A204.1 (cell line): ENCODE results near the gene UAP1L1.
A peak's percentile ranks its signal among the peaks of the same experiment; 100 is the strongest.

Experiments used
- FAIRE-seq: peaks from 2 replicates; lab custom pipeline; 2012; peaks lifted over from hg19 to GRCh38; lab: Jason Lieb, UNC

The UAP1L1 gene

GRCh38 chr9:137076636-137077009 lies 694 bp upstream of the UAP1L1 start:
- no peak for FAIRE-seq

DNA sequence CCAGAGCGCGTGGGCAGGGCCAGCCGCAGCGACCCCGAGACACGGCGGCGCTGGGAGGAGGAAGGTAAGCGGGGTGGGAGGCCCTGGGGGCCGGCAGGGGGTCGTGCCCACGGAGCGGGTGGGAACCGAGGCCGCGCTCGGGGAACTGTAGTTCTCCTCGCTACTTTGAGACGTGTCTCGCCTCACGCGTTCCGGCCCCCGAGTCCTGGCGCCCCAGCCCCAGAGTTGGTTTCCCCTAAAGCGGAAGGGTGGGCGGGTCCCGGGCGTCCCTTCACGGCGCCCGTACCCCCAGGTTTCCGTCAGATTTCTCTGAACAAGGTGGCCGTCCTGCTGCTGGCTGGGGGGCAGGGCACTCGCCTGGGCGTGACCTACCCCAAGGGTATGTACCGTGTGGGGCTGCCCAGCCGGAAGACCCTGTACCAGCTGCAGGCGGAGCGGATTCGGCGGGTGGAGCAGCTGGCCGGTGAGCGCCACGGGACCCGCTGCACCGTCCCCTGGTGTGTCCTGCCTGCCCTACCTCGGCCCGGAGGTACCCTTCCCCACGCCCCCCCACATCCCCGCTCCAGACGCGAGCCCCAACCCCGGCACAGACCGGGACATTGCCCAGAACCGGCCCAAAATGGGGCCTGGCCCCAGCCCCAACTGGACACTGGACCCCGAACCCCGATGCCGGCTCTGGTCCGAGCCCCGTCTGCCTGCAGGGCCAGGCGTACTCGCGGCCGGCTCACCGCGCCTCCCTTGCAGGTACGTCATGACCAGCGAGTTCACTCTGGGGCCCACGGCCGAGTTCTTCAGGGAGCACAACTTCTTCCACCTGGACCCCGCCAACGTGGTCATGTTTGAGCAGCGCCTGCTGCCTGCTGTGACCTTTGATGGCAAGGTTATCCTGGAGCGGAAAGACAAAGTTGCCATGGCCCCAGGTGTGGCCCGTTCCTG lies 709 bp downstream of the UAP1L1 start:
- FAIRE-seq: no peak

GRCh38 chr9:137078701-137079400 lies 1.5 kb downstream of the UAP1L1 start:
- no peak for FAIRE-seq

DNA sequence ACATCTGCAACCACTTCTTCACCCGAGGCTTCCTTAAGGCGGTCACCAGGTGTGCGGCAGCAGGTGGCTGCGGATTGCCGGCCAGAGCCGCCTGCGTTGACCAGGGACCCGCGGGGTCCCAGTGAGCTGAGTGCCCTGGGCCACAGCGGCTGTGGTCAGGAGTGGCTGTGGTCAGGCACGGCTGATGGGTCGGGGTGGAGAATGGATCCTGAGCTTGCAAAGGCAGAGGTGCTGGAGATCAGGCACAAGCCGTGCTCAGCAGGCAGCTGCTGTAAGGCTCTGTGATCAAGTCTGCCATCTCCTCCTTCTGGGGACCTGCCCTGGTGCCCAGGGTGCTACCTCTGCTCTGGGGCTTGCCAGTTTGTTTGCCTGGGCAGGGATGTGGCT lies 2.1 kb downstream of the UAP1L1 start:
- FAIRE-seq: no peak

GRCh38 chr9:137080260-137081122 lies 3.2 kb downstream of the UAP1L1 start:
- FAIRE-seq: no peak

- FAIRE-seq: no peak
These were observed 5.1 kb downstream of the UAP1L1 start for GRCh38 chr9:137082222-137082924.

- no peak for FAIRE-seq
These were observed 5.6 kb downstream of the UAP1L1 start for GRCh38 chr9:137082925-137083290.

DNA sequence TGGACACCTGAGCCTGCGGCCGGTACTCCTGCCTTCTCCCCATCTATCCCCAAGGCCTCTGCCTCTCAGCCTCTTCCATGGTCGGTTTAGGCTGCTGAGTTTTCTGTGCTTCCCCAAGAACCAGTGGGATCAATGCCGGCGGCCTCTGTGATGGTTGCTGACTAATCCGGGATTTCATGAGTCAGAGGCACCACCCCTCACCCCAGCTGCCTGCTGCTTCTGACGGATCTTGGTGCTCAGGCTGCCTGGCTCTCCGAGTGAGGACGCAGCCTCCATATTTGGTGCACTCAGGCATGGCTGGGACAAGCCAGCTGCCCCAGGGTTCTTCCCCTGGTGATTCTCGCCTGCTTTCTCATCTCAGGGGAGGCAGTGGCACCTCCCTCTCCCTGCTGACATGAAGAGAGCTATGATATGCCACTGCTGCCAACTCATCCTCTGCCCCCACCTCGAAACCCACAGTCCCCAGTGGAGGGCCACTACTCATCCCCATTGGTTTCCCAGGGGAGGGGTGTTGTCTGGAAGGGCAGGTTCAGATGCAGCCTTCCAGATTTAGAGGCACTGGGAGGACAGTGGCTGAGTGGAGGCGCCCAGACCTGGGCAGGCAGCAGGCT lies 6.2 kb downstream of the UAP1L1 start:
- FAIRE-seq: no peak

DNA sequence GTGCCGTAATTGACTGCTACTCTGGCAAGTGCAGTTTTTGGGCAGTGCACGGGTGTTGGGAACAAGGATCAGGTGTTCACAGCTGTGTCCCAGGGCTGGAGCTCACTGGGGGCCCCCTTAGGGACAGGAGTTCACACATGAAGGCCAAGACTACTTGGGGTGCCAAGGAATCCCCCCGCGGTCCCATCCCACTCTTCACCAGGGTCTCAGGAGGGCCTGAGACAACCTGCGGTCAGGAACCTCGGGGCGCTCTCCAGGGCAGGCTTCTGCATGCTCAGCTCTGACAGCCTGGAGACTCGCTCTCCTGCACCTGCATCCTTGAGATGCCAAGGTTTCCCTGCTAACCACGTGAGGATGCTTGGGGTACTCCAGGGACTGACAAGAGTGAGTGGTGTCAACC lies 7.2 kb downstream of the UAP1L1 start:
- no peak for FAIRE-seq

GRCh38 chr9:137085920-137086530 lies 8.7 kb downstream of the UAP1L1 start:
- FAIRE-seq: no peak

GRCh38 chr9:137086531-137087408 lies 9.5 kb downstream of the UAP1L1 start, which contains the start of gene MAN1B1:
MAN1B1 (plus strand) TSS chr9:137086985; CDS start chr9:137087000, 15 bp downstream.
- peak; percentile 93 for FAIRE-seq

DNA sequence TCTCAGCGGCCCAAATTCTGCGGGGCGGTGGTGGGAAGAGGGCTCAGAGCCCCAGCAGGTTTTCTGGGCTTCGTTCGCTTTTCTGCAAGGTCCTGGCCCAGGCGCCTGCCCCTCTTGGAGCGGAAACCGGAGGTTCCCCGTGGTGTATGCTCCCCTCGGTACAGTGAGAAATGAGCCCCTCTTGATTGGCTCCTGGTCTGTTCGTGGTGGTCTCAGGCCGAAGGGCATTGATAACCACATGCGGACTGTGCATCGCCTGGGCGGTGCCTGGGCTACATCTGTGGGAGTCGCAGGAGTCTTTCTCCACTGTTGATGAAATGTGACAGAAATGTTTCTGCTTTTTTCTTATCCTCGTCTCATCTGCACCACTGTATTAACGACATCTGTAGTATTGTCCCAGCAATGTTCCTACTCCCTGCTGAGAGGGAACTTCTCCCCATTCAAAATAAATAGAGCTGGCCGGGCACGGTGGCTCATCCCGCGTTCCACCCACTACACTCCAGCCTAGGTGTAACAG lies 10.2 kb downstream of the UAP1L1 start:
- FAIRE-seq: no peak

- no peak for FAIRE-seq
These were observed 10.8 kb downstream of the UAP1L1 start for GRCh38 chr9:137088121-137088520.

- FAIRE-seq: no peak
These were observed 12.1 kb downstream of the UAP1L1 start for GRCh38 chr9:137089232-137089947.

- FAIRE-seq: no peak
These were observed 18.6 kb downstream of the UAP1L1 start for GRCh38 chr9:137095664-137096517.

DNA sequence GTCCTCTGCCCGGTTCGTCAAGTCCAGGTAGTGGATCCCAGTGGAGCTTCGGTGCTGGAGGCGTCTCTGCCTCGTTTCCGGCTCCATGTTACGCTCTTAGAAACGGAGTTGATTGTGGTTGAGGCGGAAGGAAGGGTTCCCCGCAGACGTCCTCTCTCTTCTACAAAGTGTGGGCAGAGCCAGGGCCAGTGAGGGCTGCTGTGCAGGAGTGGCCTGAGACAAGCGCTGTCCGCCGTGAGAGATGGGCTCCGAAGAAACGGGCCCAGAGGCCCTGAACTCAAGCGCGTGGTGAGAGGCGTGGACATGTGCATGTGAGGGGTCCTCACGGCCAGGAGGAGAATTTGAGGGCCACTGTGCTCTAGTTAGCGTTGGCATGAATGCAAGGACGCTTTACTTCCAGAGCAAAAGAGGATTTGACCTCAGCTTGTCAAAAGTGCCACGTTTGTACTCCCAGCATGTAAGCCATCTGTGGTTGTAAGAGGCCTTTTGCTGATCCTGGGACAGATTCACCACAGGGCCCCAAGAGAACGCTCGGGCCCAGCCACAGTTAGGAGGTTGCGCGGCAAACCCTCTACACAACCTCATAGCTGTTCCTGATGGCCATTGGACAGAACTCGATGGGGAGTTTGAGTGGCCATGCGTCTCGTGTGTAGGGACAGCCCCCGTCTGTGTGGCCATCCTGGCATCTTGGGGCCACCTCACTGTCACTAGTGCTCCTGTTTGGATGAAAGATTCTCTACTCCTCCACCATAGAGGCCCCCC lies 19.6 kb downstream of the UAP1L1 start:
- no peak for FAIRE-seq

- no peak for FAIRE-seq
These were observed 20.6 kb downstream of the UAP1L1 start for GRCh38 chr9:137097761-137098462.
